Thoracic aorta endothelial cell (primary cell): Measurements from ENCODE around the gene CDK16. TPM values are rescaled to one million over a fixed set of nuclear protein-coding genes. Genes with fewer than 3 reads are reported as not detected.

Source experiments
- total RNA-seq: library from RNA; depleted of rRNA; stranded (reverse); fragments of >200 nt; gene quantifications from 2 replicates; pipeline ENCODE4 v1.2.3, GENCODE V29; 2012

CDK16 gene
- 91.1 and 143 TPM in 2 replicates for total RNA-seq

DNA sequence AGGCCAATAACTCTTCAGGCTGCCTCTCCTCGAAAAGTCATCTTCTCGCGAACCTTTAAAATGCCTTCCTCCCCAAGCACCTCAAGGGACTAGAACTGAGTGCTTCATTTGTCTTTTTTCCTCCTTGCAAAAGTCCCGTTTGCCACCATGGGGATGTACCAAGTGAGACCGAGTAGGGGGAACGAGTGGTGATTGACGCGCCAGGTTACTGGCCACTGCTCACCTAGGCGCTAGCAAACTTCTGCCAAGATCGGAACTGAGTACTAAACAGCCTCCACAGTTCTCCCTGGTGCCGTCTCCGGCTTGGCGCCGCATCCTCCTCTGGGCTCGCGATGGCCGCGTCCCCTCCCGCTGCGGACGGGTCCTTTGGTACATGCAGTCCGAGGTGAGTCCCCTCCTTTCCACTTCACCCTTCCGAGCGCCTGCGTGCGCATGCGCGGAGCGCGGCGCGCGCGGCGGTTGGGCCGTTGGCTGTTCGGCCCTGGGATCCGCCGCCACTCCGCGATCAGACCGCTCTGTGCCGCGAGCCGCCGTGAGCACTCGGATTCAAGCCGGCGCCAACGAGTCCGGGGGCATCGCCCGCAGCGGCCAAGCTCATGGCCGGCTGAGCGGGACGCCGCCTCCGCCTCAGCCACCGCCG is at the start of gene CDK16:
CDK16 (plus strand) TSS at position 402 of the 640 bp plus-strand sequence. CDS start 4,877 bp downstream, outside the sequence.

DNA sequence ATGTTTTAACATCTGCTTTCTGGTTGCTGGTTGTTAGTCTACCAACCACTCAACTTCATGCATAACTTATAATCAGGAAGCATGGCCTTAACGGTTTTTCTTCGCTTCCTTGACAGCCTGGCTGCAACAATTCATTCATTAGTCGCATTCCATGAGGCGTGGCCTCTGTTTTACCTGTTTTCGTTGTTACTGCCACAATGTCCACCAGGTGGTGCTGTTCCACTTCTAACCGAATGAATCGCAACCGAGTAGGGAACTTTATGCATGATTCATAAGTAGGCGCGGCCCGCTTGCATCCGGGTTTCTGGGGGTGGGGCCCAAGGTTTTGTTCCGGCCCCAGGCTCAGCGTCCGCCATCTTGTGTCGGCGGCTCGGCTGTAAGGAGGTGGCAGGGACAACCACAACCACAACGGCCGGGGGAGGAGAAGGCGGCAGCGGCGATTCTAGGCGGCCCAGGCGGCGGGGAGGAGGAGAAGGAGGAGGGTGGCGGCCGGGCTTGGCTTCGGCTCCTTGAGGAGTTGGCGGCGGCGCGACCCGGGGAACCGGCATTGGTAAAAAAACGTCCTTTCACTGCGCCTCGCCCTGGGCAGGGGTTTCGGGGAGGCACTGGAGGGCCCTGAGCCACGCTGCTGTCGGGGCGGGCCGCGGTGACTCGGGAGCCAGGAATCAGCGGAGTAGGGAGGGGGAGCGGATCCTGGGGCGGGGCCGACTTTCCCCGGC is 24.8 kb upstream of the CDK16 start, which contains the start of gene UBA1:
UBA1 (plus strand) TSS at position 355 of the 719 bp plus-strand sequence. CDS start 4,974 bp downstream, outside the sequence.

DNA sequence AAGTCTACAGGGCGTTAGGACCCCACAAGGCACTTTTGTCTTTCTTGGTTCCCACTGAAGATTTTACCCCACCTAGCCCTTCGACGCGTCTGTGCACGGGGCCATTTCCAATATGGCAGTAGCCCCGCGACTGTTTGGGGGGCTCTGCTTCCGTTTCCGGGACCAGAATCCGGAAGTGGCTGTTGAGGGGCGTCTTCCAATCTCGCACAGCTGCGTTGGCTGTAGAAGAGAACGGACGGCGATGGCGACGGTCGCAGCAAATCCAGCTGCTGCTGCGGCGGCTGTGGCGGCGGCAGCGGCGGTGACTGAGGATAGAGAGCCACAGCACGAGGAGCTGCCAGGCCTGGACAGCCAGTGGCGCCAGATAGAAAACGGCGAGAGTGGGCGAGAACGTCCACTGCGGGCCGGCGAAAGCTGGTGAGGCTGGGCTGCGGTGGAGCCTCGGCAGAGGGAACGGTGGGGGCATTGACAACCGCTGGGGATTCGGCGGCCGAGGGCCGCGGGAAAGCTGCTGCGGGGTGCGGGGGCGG is 14.4 kb downstream of the CDK16 start, which contains the start of gene USP11:
USP11 (plus strand) TSS at position 207 of the 530 bp plus-strand sequence; CDS start at position 242, 35 bp downstream.

Other genes starting within 250 kb of the CDK16 start
- gene RGN, start 140.2 kb upstream of the CDK16 start, total RNA-seq, result 1.1 and 1.9 TPM in 2 replicates
- 49.0 and 49.5 TPM in 2 replicates for gene NDUFB11, start 74.0 kb upstream of the CDK16 start, total RNA-seq
- 50.8 and 58.4 TPM in 2 replicates for gene RBM10, start 73.5 kb upstream of the CDK16 start, total RNA-seq
- 218 and 311 TPM in 2 replicates for gene UBA1, start 24.9 kb upstream of the CDK16 start, total RNA-seq
- 16.5 and 16.7 TPM in 2 replicates for gene USP11, start 14.3 kb downstream of the CDK16 start, total RNA-seq
- gene ZNF157, start 151.9 kb downstream of the CDK16 start, total RNA-seq, result under 0.01 TPM in 1 of 2 replicates, not detected in the other